C4-2B (cell line): ENCODE measurements around the gene GPR12.

ENCODE experiments used
- CTCF ChIP-seq: fragments of 450-650 bp; conservative IDR thresholded peaks from 2 replicates; pipeline ENCODE4 v1.5.1; 2017; ENCODE audit warnings: mild to moderate bottlenecking
- ZFX ChIP-seq: fragments of 450-650 bp; IDR thresholded peaks from 2 replicates; pipeline ENCODE4 v1.6.1; 2017

- no peak for TF ChIP-seq CTCF
- TF ChIP-seq ZFX, result no peak
Observed at GRCh38 chr13:26759249-26759906, 1.2 kb downstream of the GPR12 start.
